ENCODE measurements around the gene NPAS3.

Gene NPAS3

DNA sequence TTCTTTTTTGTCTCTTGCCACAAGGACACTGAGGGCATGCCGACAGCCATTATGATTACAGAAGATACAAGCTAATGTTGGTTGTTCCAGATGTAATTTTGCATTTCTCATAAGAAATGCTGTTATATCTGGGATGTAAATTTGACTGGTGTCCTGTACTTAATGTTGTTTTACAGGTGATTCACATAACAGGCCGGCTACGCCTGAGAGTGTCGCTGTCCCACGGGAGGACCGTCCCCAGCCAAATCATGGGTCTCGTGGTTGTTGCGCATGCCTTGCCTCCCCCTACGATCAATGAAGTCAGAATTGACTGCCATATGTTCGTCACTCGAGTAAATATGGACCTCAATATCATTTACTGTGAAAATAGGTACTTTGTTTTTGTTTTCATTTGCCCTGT lies 835.5 kb downstream of the NPAS3 start:
- H3K9me3 ChIP-seq (ENCODE audit: insufficient read depth, low read depth, low read length), result no peaks in the 10 kb centered on the region
- no peaks in the 10 kb centered on the region for H4K20me1 ChIP-seq (ENCODE audit: insufficient read depth, low read length, poor library complexity, severe bottlenecking)
- H3K4me1 ChIP-seq (ENCODE audit: insufficient read depth, low read length, poor library complexity, severe bottlenecking), result no peaks in the 10 kb centered on the region
- H3K27me3 ChIP-seq (ENCODE audit: insufficient read depth, low read length, poor library complexity, severe bottlenecking), result no peaks in the 10 kb centered on the region
- TF ChIP-seq, protein P1, sequence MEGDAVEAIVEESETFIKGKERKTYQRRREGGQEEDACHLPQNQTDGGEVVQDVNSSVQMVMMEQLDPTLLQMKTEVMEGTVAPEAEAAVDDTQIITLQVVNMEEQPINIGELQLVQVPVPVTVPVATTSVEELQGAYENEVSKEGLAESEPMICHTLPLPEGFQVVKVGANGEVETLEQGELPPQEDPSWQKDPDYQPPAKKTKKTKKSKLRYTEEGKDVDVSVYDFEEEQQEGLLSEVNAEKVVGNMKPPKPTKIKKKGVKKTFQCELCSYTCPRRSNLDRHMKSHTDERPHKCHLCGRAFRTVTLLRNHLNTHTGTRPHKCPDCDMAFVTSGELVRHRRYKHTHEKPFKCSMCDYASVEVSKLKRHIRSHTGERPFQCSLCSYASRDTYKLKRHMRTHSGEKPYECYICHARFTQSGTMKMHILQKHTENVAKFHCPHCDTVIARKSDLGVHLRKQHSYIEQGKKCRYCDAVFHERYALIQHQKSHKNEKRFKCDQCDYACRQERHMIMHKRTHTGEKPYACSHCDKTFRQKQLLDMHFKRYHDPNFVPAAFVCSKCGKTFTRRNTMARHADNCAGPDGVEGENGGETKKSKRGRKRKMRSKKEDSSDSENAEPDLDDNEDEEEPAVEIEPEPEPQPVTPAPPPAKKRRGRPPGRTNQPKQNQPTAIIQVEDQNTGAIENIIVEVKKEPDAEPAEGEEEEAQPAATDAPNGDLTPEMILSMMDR (conservative IDR thresholded peaks at IDR 0.05; ENCODE audit: low read length), result no peak
- no peak for TF ChIP-seq EZH2phosphoT487 (IDR thresholded peaks at IDR 0.05; ENCODE audit: borderline replicate concordance)
- H3K36me3 ChIP-seq (ENCODE audit: insufficient read depth, low read length), result no peaks in the 10 kb centered on the region
- H3K4me3 ChIP-seq (ENCODE audit: low read length, poor library complexity, severe bottlenecking), result no peak overlapping the region
- no peak overlapping the region for H2AFZ ChIP-seq (ENCODE audit: low read length)
- no peak overlapping the region for H3K4me2 ChIP-seq (ENCODE audit: low read depth, low read length, poor library complexity, severe bottlenecking)
- no peak overlapping the region for H3K9ac ChIP-seq (ENCODE audit: low read depth, low read length, poor library complexity, severe bottlenecking)
- H3F3A ChIP-seq (ENCODE audit: low read depth), result no peaks in the 10 kb centered on the region
- no peaks in the 10 kb centered on the region for H3K79me2 ChIP-seq (ENCODE audit: insufficient read depth, low read length)
- H3K9me2 ChIP-seq (replicated peaks; ENCODE audit: low read depth, low read length), result no peaks in the 10 kb centered on the region

GRCh38 chr14:33774723-33775470 lies 836.2 kb downstream of the NPAS3 start:
- Histone ChIP-seq H3K4me3 (ENCODE audit: low read length, poor library complexity, severe bottlenecking) (no peak overlapping the region), H2AFZ (ENCODE audit: low read length) (no peak overlapping the region), H3K27me3 (ENCODE audit: insufficient read depth, low read length, poor library complexity, severe bottlenecking) (no peaks in the 10 kb centered on the region), H3K4me2 (ENCODE audit: low read depth, low read length, poor library complexity, severe bottlenecking) (no peak overlapping the region), H3F3A (ENCODE audit: low read depth) (no peaks in the 10 kb centered on the region), H3K4me1 (ENCODE audit: insufficient read depth, low read length, poor library complexity, severe bottlenecking) (no peaks in the 10 kb centered on the region), H3K36me3 (ENCODE audit: insufficient read depth, low read length) (no peaks in the 10 kb centered on the region), H3K9me2 (replicated peaks; ENCODE audit: low read depth, low read length) (no peaks in the 10 kb centered on the region), H4K20me1 (ENCODE audit: insufficient read depth, low read length, poor library complexity, severe bottlenecking) (no peaks in the 10 kb centered on the region), H3K9ac (ENCODE audit: low read depth, low read length, poor library complexity, severe bottlenecking) (no peak overlapping the region), H3K79me2 (ENCODE audit: insufficient read depth, low read length) (no peaks in the 10 kb centered on the region), H3K9me3 (ENCODE audit: insufficient read depth, low read depth, low read length) (no peaks in the 10 kb centered on the region)
- no peak for TF ChIP-seq EZH2phosphoT487 (IDR thresholded peaks at IDR 0.05; ENCODE audit: borderline replicate concordance)
- TF ChIP-seq, protein P1 (conservative IDR thresholded peaks at IDR 0.05; ENCODE audit: low read length), result no peak

DNA sequence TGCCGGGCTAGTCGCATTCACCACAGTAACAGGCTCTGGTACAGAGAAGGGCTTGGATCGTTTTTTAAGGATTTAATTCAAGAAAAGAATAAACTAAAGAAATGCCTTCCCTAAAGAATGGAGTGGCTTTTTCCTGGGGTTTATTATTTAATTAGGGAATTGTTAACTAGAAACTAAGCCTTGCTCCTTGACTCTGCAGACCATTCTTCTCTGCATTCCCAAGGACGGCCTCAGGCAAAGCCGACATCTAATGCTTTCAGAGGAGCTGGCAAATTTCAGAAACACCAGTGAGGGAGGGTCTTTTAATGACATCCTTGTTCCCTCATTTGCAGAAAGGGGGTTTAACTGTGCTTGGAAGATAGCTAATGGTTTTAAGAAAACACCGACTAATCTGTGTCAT lies 838.2 kb downstream of the NPAS3 start:
- Histone ChIP-seq H3F3A (ENCODE audit: low read depth) (no peaks in the 10 kb centered on the region), H2AFZ (ENCODE audit: low read length) (no peak overlapping the region), H3K27me3 (ENCODE audit: insufficient read depth, low read length, poor library complexity, severe bottlenecking) (no peaks in the 10 kb centered on the region), H3K9ac (ENCODE audit: low read depth, low read length, poor library complexity, severe bottlenecking) (no peak overlapping the region), H4K20me1 (ENCODE audit: insufficient read depth, low read length, poor library complexity, severe bottlenecking) (no peaks in the 10 kb centered on the region), H3K9me3 (ENCODE audit: insufficient read depth, low read depth, low read length) (no peaks in the 10 kb centered on the region), H3K4me3 (ENCODE audit: low read length, poor library complexity, severe bottlenecking) (no peak overlapping the region), H3K4me1 (ENCODE audit: insufficient read depth, low read length, poor library complexity, severe bottlenecking) (no peaks in the 10 kb centered on the region), H3K79me2 (ENCODE audit: insufficient read depth, low read length) (no peaks in the 10 kb centered on the region), H3K4me2 (ENCODE audit: low read depth, low read length, poor library complexity, severe bottlenecking) (no peak overlapping the region), H3K36me3 (ENCODE audit: insufficient read depth, low read length) (no peaks in the 10 kb centered on the region), H3K9me2 (replicated peaks; ENCODE audit: low read depth, low read length) (no peaks in the 10 kb centered on the region)
- TF ChIP-seq, protein P1 (conservative IDR thresholded peaks at IDR 0.05; ENCODE audit: low read length), result no peak
- no peak for TF ChIP-seq EZH2phosphoT487 (IDR thresholded peaks at IDR 0.05; ENCODE audit: borderline replicate concordance)

Measured in Loucy (cell line).